HEK293 (cell line): Measurements from ENCODE around the gene GALE.

ENCODE experiments used
- CTCF ChIA-PET: fragments of 350-600 bp; formaldehyde crosslinking; extraction: SDS; loops from one replicate; lab custom pipeline; 2021; ENCODE audit warnings: antibody characterized with exemption; lab: Yijun Ruan, JAX
- POLR2A ChIA-PET: fragments of 300-600 bp; formaldehyde crosslinking; extraction: SDS; loops from one replicate; lab custom pipeline; 2020; ENCODE audit warnings: antibody characterized with exemption, inconsistent platforms; lab: Yijun Ruan, JAX
- H3K27ac ChIP-seq: fragments of 200-500 bp; sonication (Bioruptor generic); 2 replicates; pipeline ENCODE4 v1.5.1; 2014; ENCODE audit warnings: low read depth, low read length, control low read depth, inconsistent platforms; ENCODE audit errors: extremely low read depth
- H3K36me3 ChIP-seq, 2 experiments: fragments of 200-500 bp in 1 of 2; sonication (Bioruptor generic) in 1 of 2; 1 replicate in 1 of 2; 2 replicates in 1 of 2; pipeline ENCODE4 v1.5.1; 2014 to 2017; ENCODE audit warnings: inconsistent platforms in 2 of 2, low read length in 2 of 2; ENCODE audit not compliant: control insufficient read depth in 2 of 2, insufficient read depth in 1 of 2
- H3K4me1 ChIP-seq: fragments of 200-500 bp; sonication (Bioruptor generic); 2 replicates; pipeline ENCODE4 v1.5.1; 2014; ENCODE audit warnings: mild to moderate bottlenecking, low read length, inconsistent platforms; ENCODE audit not compliant: control insufficient read depth, insufficient read depth
- H3K4me3 ChIP-seq: 2 replicates; pipeline ENCODE4 v1.5.1; 2011; ENCODE audit warnings: low read depth, mild to moderate bottlenecking, control low read depth, low read length, moderate library complexity
- H3K9me3 ChIP-seq: fragments of 200-500 bp; sonication (Bioruptor generic); 2 replicates; pipeline ENCODE4 v1.5.1; 2014; ENCODE audit warnings: low read depth, low read length, inconsistent platforms; ENCODE audit not compliant: control insufficient read depth, insufficient read depth
- CTCF ChIP-seq: fragments of 450-650 bp; formaldehyde crosslinking; IDR thresholded peaks from 2 replicates; pipeline ENCODE4 v1.5.1; 2016; ENCODE audit warnings: missing biosample characterization, missing genetic modification characterization
- KLF10 ChIP-seq: fragments of 450-650 bp; IDR thresholded peaks from 2 replicates; pipeline ENCODE4 v1.5.1; 2018; ENCODE audit warnings: missing biosample characterization, mild to moderate bottlenecking, missing genetic modification characterization
- PBX3 ChIP-seq: sonication (generic); formaldehyde crosslinking; IDR thresholded peaks from 2 replicates; pipeline ENCODE4 v1.8.1; 2022; ENCODE audit warnings: mild to moderate bottlenecking, moderate library complexity, missing genetic modification reagents
- PRDM1 ChIP-seq: fragments of 450-650 bp; formaldehyde crosslinking; IDR thresholded peaks from 2 replicates; pipeline ENCODE4; 2016; ENCODE audit warnings: missing biosample characterization, missing genetic modification characterization
- PRDM10 ChIP-seq: fragments of 450-650 bp; formaldehyde crosslinking; IDR thresholded peaks from 2 replicates; pipeline ENCODE4 v1.5.1; 2016; ENCODE audit warnings: missing biosample characterization, missing genetic modification characterization
- ZNF174 ChIP-seq: fragments of 450-650 bp; formaldehyde crosslinking; IDR thresholded peaks from 2 replicates; pipeline ENCODE4 v1.5.0; 2017; ENCODE audit warnings: missing biosample characterization, mild to moderate bottlenecking, missing genetic modification characterization
- ZNF184 ChIP-seq: fragments of 450-650 bp; IDR thresholded peaks from 2 replicates; pipeline ENCODE4 v1.5.1; 2018; ENCODE audit warnings: missing biosample characterization, mild to moderate bottlenecking, missing genetic modification characterization
- ZNF19 ChIP-seq: fragments of 450-650 bp; formaldehyde crosslinking; IDR thresholded peaks from 2 replicates; pipeline ENCODE4; 2016; ENCODE audit warnings: missing biosample characterization, missing genetic modification characterization, low read depth
- ZNF2 ChIP-seq: fragments of 450-650 bp; formaldehyde crosslinking; IDR thresholded peaks from 2 replicates; pipeline ENCODE4 v1.5.1; 2016; ENCODE audit warnings: missing biosample characterization, missing genetic modification characterization
- ZNF211 ChIP-seq: fragments of 450-650 bp; formaldehyde crosslinking; IDR thresholded peaks from 2 replicates; pipeline ENCODE4 v1.5.1; 2016; ENCODE audit warnings: low read depth, missing biosample characterization, missing genetic modification characterization
- ZNF24 ChIP-seq: fragments of 450-650 bp; formaldehyde crosslinking; IDR thresholded peaks from 2 replicates; pipeline ENCODE4 v1.5.1; 2016; ENCODE audit warnings: missing biosample characterization, missing genetic modification characterization
- ZNF335 ChIP-seq: fragments of 450-650 bp; formaldehyde crosslinking; conservative IDR thresholded peaks from 2 replicates; pipeline ENCODE4 v1.5.1; 2016; ENCODE audit warnings: missing biosample characterization, missing genetic modification characterization
- ZNF341 ChIP-seq: fragments of 450-650 bp; formaldehyde crosslinking; IDR thresholded peaks from 2 replicates; pipeline ENCODE4; 2016; ENCODE audit warnings: low read depth, missing biosample characterization, missing genetic modification characterization
- ZNF362 ChIP-seq: fragments of 450-650 bp; formaldehyde crosslinking; IDR thresholded peaks from 2 replicates; pipeline ENCODE4 v1.5.1; 2016; ENCODE audit warnings: missing biosample characterization, missing genetic modification characterization
- ZNF449 ChIP-seq: fragments of 450-650 bp; formaldehyde crosslinking; IDR thresholded peaks from 2 replicates; pipeline ENCODE4 v1.5.1; 2017; ENCODE audit warnings: missing biosample characterization, mild to moderate bottlenecking, missing genetic modification characterization, moderate library complexity
- ZNF48 ChIP-seq: fragments of 450-650 bp; formaldehyde crosslinking; IDR thresholded peaks from 2 replicates; pipeline ENCODE4 v1.5.1; 2016; ENCODE audit warnings: missing biosample characterization, missing genetic modification characterization
- ZNF544 ChIP-seq: fragments of 450-650 bp; formaldehyde crosslinking; IDR thresholded peaks from 2 replicates; pipeline ENCODE4 v1.5.0; 2017; ENCODE audit warnings: missing biosample characterization, missing genetic modification characterization
- ZNF600 ChIP-seq: fragments of 450-650 bp; formaldehyde crosslinking; IDR thresholded peaks from 2 replicates; pipeline ENCODE4 v1.5.1; 2016; ENCODE audit warnings: missing biosample characterization, missing genetic modification characterization
- ZNF654 ChIP-seq: fragments of 450-650 bp; formaldehyde crosslinking; IDR thresholded peaks from 2 replicates; pipeline ENCODE4 v1.5.1; 2016; ENCODE audit warnings: low read depth, missing biosample characterization, missing genetic modification characterization
- ZNF660 ChIP-seq: fragments of 450-650 bp; IDR thresholded peaks from 2 replicates; pipeline ENCODE4 v1.5.1; 2018; ENCODE audit warnings: missing biosample characterization, mild to moderate bottlenecking, missing genetic modification characterization
- ZNF664 ChIP-seq: fragments of 450-650 bp; formaldehyde crosslinking; IDR thresholded peaks from 2 replicates; pipeline ENCODE4 v1.5.1; 2016; ENCODE audit warnings: missing biosample characterization, missing genetic modification characterization
- ZNF670 ChIP-seq: fragments of 450-650 bp; formaldehyde crosslinking; IDR thresholded peaks from 2 replicates; pipeline ENCODE4 v1.5.1; 2016; ENCODE audit warnings: missing biosample characterization, missing genetic modification characterization, low read depth
- ZNF677 ChIP-seq: fragments of 450-650 bp; IDR thresholded peaks from 2 replicates; pipeline ENCODE4 v1.5.0; 2018; ENCODE audit warnings: missing biosample characterization, mild to moderate bottlenecking, missing genetic modification characterization, moderate library complexity
- ZNF792 ChIP-seq: fragments of 450-650 bp; formaldehyde crosslinking; IDR thresholded peaks from 2 replicates; pipeline ENCODE4 v1.5.1; 2016; ENCODE audit warnings: missing biosample characterization, missing genetic modification characterization

The GALE gene

GRCh38 chr1:23772854-23773242 is 27.7 kb downstream of the GALE start:
- peaks cover 15 to 30% of the 10 kb centered on the region in 2 experiments; a peak in 2 of 3 replicates for H3K36me3 ChIP-seq
- TF ChIP-seq ZNF341 (0 out of 2 replicates have a peak, but pooled peaks have one; percentile 83), ZNF664 (tag by site-specific recombination) (0 out of 2 replicates have a peak, but pooled peaks have one; percentile 9), KLF10 (tag by site-specific recombination) (no peak)
- TF ChIP-seq, all 188 proteins: peak for 2
- Histone ChIP-seq H3K27ac (no peak overlapping the region), H3K4me1 (no peaks in the 10 kb centered on the region), H3K9me3 (no peaks in the 10 kb centered on the region), H3K4me3 (no peak overlapping the region)
- ChIA-PET CTCF (interaction anchor here (0.6 kb wide), 1 partner anchor 28 kb away, joined by 4 read pairs; no protein-coding TSS in a partner anchor), POLR2A (no interaction called here)

- CTCF ChIA-PET = interaction anchor here (0.6 to 2.5 kb wide), 38 partner anchors 8 to 656 kb away, joined by 3 to 29 read pairs (median 4); partner anchors contain the start of genes CNR2 and FUCA1
- TF ChIP-seq PRDM10 (tag by site-specific recombination) (peak; percentile 59; the same call in 1 of the 2 replicates), ZNF654 (tag by site-specific recombination) (peak; percentile 75), ZNF362 (tag by site-specific recombination) (peak; percentile 58; the same call in 1 of the 2 replicates), ZNF792 (tag by site-specific recombination) (no peak), PRDM1 (tag by site-specific recombination) (0 out of 2 replicates have a peak, but pooled peaks have one; percentile 60), ZNF670 (tag by site-specific recombination) (no peak), PBX3 (no peak), ZNF660 (tag by site-specific recombination) (peak; percentile 89), ZNF48 (tag by site-specific recombination) (no peak), CTCF (tag by site-specific recombination) (peak; percentile 83), ZNF677 (tag by site-specific recombination) (no peak), ZNF174 (tag by site-specific recombination) (no peak), ZNF211 (tag by site-specific recombination) (no peak), ZNF2 (tag by site-specific recombination) (peak; percentile 71), ZNF184 (tag by site-specific recombination) (no peak), ZNF24 (tag by site-specific recombination) (peak; percentile 87), ZNF544 (tag by site-specific recombination) (no peak), ZNF19 (no peak), ZNF449 (tag by site-specific recombination) (no peak), ZNF600 (tag by site-specific recombination) (0 out of 2 replicates have a peak, but pooled peaks have one; percentile 32), ZNF335 (tag by site-specific recombination) (no peak)
- TF ChIP-seq, all 188 proteins: peak for 9
- Histone ChIP-seq H3K27ac (no peak overlapping the region), H3K4me1 (no peaks in the 10 kb centered on the region), H3K4me3 (no peak overlapping the region), H3K36me3 (peaks cover 15 to 35% of the 10 kb centered on the region in 2 experiments; a peak in 2 of 3 replicates), H3K9me3 (no peaks in the 10 kb centered on the region)
- POLR2A ChIA-PET = interaction anchor here (0.6 to 1.3 kb wide), 10 partner anchors 9 to 421 kb away, joined by 3 to 6 read pairs (median 4); partner anchors contain the start of genes GALE, LYPLA2 and RPL11
These were observed 28.3 kb downstream of the GALE start for GRCh38 chr1:23772049-23772853.
